Measurements from ENCODE around the gene GABBR2. TPM values are rescaled to one million over a fixed set of nuclear protein-coding genes. Genes with fewer than 3 reads are reported as not detected.

The GABBR2 gene
- total and polyA plus RNA-seq, 9 of the 15 experiments (the other 6 are each of a cell fraction or from before 2014, with no cell fraction given) = 0.15 to 1.9 (median 0.32) TPM

DNA sequence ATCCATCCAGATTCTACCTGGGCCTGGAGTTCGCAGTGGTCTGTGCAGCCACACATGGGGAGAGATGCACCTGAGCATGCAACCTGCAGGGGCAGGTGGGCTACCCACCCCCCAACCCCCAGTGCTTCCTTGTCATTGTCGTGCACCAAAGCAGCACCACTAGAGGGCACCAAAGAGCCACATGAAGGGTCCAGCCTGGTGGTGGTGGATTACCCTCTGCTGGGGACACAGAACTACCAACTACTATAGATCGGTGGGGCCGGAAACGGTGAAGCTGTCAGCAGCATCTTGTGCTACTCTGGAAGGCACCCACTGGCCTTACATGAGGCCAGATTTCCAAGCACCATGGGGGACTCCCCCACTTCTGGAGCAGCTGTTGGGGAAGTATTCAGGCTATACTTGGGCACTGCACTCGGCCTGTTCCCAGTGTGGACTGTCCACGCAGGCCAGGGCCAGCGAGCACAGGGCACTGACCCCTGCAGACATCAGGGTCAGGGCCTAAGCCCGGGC, 393.1 kb downstream of the GABBR2 start (continued):
- TF ChIP-seq SAFB2 (IDR thresholded peaks at IDR 0.05; ENCODE audit: borderline replicate concordance, low read depth, low read length, severe bottlenecking) = no peak
- no peak for TF ChIP-seq ZNF217 (CRISPR knock-in tag; IDR thresholded peaks at IDR 0.05)
- peak; percentile 32; the same call in 1 of the 2 replicates for TF ChIP-seq CBFA2T3 (IDR thresholded peaks at IDR 0.05)
- TF ChIP-seq PKNOX1 (IDR thresholded peaks at IDR 0.05) = peak; percentile 20; the same call in 1 of the 2 replicates
- TF ChIP-seq ZNF274 (IDR thresholded peaks at IDR 0.05; ENCODE audit: borderline replicate concordance, low read depth, low read length) = no peak
- TF ChIP-seq ZNF551 (CRISPR knock-in tag; IDR thresholded peaks at IDR 0.05) = no peak
- no peak for TF ChIP-seq PHTF2 (CRISPR knock-in tag; IDR thresholded peaks at IDR 0.05)
- peak in 1 of 2 experiments; percentile 19; a peak in 1 of 4 replicates for TF ChIP-seq MAZ (CRISPR knock-in tag; conservative IDR thresholded peaks at IDR 0.05 in 1 of 2, IDR thresholded peaks at IDR 0.05 in 1 of 2)
- TF ChIP-seq, protein P1, sequence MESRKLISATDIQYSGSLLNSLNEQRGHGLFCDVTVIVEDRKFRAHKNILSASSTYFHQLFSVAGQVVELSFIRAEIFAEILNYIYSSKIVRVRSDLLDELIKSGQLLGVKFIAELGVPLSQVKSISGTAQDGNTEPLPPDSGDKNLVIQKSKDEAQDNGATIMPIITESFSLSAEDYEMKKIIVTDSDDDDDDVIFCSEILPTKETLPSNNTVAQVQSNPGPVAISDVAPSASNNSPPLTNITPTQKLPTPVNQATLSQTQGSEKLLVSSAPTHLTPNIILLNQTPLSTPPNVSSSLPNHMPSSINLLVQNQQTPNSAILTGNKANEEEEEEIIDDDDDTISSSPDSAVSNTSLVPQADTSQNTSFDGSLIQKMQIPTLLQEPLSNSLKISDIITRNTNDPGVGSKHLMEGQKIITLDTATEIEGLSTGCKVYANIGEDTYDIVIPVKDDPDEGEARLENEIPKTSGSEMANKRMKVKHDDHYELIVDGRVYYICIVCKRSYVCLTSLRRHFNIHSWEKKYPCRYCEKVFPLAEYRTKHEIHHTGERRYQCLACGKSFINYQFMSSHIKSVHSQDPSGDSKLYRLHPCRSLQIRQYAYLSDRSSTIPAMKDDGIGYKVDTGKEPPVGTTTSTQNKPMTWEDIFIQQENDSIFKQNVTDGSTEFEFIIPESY (CRISPR knock-in tag; IDR thresholded peaks at IDR 0.05) = no peak
- TF ChIP-seq SP2 (IDR thresholded peaks at IDR 0.05; ENCODE audit: extremely low read depth, low read depth, low read length, poor library complexity, severe bottlenecking) = no peak
- no peak for TF ChIP-seq NFE2 (IDR thresholded peaks at IDR 0.05; ENCODE audit: low read depth)
- TF ChIP-seq ZNF584 (CRISPR knock-in tag; IDR thresholded peaks at IDR 0.05; ENCODE audit: low read depth) = no peak
- peak; percentile 90 for TF ChIP-seq ZNF592 (IDR thresholded peaks at IDR 0.05)
- TF ChIP-seq, protein P2, sequence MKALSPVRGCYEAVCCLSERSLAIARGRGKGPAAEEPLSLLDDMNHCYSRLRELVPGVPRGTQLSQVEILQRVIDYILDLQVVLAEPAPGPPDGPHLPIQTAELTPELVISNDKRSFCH (CRISPR knock-in tag; IDR thresholded peaks at IDR 0.05) = no peak
- TF ChIP-seq, protein P2 (tag; IDR thresholded peaks at IDR 0.05) = 0 out of 2 replicates have a peak, but pooled peaks have one; percentile 58
- TF ChIP-seq ATF2 (CRISPR knock-in tag; IDR thresholded peaks at IDR 0.05) = no peak

Measured in K562 (cell line).